ENCODE data around the gene CHL1.

The CHL1 gene

GRCh38 chr3:199835-200234 lies 3.3 kb downstream of the CHL1 start:
- peaks cover 26% of the 10 kb centered on the region for H3K27me3 Mint-ChIP-seq
- no peaks in the 10 kb centered on the region for H3K36me3 Mint-ChIP-seq
- no peak overlapping the region for H3K4me3 Mint-ChIP-seq
- peaks cover 5% of the 10 kb centered on the region for H3K4me1 Mint-ChIP-seq (ENCODE audit: low read depth)
- H3K9me3 Mint-ChIP-seq (ENCODE audit: low read depth), result no peaks in the 10 kb centered on the region
- no peak overlapping the region for H3K27ac Mint-ChIP-seq

GRCh38 chr3:200758-201325 lies 4.3 kb downstream of the CHL1 start:
- Mint-ChIP-seq H3K4me1 (ENCODE audit: low read depth) (peaks cover 5% of the 10 kb centered on the region), H3K36me3 (no peaks in the 10 kb centered on the region), H3K27me3 (peaks cover 21% of the 10 kb centered on the region), H3K27ac (no peak overlapping the region), H3K9me3 (ENCODE audit: low read depth) (no peaks in the 10 kb centered on the region), H3K4me3 (no peak overlapping the region)

- no peaks in the 10 kb centered on the region for H3K9me3 Mint-ChIP-seq (ENCODE audit: low read depth)
- H3K4me3 Mint-ChIP-seq, result no peak overlapping the region
- H3K27me3 Mint-ChIP-seq, result peaks cover 10% of the 10 kb centered on the region
- no peak overlapping the region for H3K27ac Mint-ChIP-seq
- H3K36me3 Mint-ChIP-seq, result no peaks in the 10 kb centered on the region
- H3K4me1 Mint-ChIP-seq (ENCODE audit: low read depth), result no peaks in the 10 kb centered on the region
Measured at GRCh38 chr3:204102-204501, 7.5 kb downstream of the CHL1 start.

DNA sequence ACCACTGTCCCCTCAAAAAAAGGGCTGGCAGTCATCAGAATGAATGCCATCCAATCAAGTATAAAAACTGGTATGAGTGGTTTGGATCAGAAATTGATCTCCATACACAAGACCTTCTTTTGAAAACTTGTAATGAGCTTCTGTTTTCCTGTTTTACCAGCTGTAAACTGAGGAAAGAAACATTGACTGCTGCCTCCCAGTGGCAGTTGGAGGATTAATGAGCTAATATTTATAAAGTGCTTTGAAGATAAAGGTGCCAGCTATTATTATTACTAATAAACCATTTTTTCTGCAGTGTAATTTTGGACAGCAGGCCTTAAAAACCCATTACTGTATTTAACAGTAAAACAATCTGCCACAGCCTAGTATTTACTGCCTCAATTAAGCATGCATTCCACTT lies 11.4 kb downstream of the CHL1 start:
- Mint-ChIP-seq H3K4me1 (ENCODE audit: low read depth) (no peaks in the 10 kb centered on the region), H3K9me3 (ENCODE audit: low read depth) (no peaks in the 10 kb centered on the region), H3K4me3 (no peak overlapping the region), H3K36me3 (no peaks in the 10 kb centered on the region), H3K27ac (no peak overlapping the region), H3K27me3 (peaks cover 4% of the 10 kb centered on the region)

DNA sequence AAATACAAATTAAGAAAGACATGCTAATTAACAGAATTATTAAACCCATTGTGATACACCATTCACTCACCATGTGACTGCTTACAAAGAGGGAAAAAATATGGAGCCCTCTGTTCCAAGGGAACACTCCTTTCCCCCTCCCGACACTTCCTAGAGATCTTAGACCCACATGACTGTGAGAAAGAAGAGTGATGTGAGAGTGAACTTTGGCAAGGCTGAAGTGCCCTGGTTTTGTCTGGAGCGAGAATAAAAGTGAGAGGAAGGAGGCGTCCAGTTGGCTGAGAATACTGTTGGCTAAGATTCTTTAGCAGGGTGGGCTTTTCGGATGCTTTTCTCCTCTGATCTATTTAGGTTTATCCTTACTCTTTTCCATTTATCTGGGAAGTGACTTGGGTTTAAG lies 14.1 kb downstream of the CHL1 start:
- H3K36me3 Mint-ChIP-seq, result no peaks in the 10 kb centered on the region
- H3K4me3 Mint-ChIP-seq, result no peak overlapping the region

GRCh38 chr3:212432-212831 lies 15.9 kb downstream of the CHL1 start:
- no peak overlapping the region for H3K27ac Mint-ChIP-seq
- H3K4me3 Mint-ChIP-seq, result no peak overlapping the region
- H3K27me3 Mint-ChIP-seq, result peaks cover 1% of the 10 kb centered on the region
- no peaks in the 10 kb centered on the region for H3K9me3 Mint-ChIP-seq (ENCODE audit: low read depth)
- no peaks in the 10 kb centered on the region for H3K36me3 Mint-ChIP-seq
- H3K4me1 Mint-ChIP-seq (ENCODE audit: low read depth), result no peaks in the 10 kb centered on the region

More for the DNA sequence above, 14.1 kb downstream of the CHL1 start:
- H3K4me1 Mint-ChIP-seq (ENCODE audit: low read depth), result no peaks in the 10 kb centered on the region
- no peak overlapping the region for H3K27ac Mint-ChIP-seq
- peaks cover 1% of the 10 kb centered on the region for H3K27me3 Mint-ChIP-seq
- no peaks in the 10 kb centered on the region for H3K9me3 Mint-ChIP-seq (ENCODE audit: low read depth)

DNA sequence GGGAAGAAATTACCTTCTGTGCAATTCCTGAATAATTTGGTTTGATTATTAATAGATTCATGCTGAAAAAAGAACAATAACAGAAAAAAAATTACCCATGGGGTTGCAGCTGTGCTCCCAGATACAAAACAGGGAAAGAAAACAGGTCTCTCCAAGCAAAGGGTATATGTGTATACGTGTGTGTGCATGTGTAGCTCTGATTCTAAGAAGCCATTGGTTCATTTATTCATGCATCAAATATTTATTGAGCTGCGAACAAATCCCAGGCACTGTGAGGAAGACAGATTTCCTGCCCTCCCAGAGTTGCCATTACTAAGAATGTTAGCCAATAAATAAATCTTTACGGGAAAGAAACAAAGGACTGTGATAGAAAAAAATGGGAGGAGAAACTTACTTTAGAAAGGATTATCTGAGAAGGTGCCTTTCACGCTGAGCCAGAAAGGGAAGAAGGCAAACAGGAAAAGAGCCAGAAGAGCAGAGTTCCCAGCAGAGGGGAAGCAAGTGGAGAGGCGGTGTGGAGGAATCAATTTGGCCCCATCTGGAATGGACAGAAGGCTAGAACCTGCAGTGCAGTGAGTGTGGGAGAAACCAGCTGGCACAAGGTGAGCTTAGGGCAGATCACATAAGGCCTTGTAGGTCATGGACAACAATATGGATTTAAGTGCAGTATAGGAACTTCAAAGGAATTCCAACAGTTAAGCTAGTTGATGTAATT lies 20.7 kb downstream of the CHL1 start:
- no peak overlapping the region for H3K27ac Mint-ChIP-seq
- H3K27me3 Mint-ChIP-seq, result peaks cover under 1% of the 10 kb centered on the region
- H3K9me3 Mint-ChIP-seq (ENCODE audit: low read depth), result no peaks in the 10 kb centered on the region
- no peaks in the 10 kb centered on the region for H3K36me3 Mint-ChIP-seq
- H3K4me1 Mint-ChIP-seq (ENCODE audit: low read depth), result no peaks in the 10 kb centered on the region
- H3K4me3 Mint-ChIP-seq, result no peak overlapping the region

GRCh38 chr3:217948-218347 lies 21.4 kb downstream of the CHL1 start:
- H3K36me3 Mint-ChIP-seq, result no peaks in the 10 kb centered on the region
- peaks cover 1% of the 10 kb centered on the region for H3K9me3 Mint-ChIP-seq (ENCODE audit: low read depth)
- no peaks in the 10 kb centered on the region for H3K4me1 Mint-ChIP-seq (ENCODE audit: low read depth)
- H3K4me3 Mint-ChIP-seq, result no peak overlapping the region
- no peaks in the 10 kb centered on the region for H3K27me3 Mint-ChIP-seq
- H3K27ac Mint-ChIP-seq, result no peak overlapping the region

DNA sequence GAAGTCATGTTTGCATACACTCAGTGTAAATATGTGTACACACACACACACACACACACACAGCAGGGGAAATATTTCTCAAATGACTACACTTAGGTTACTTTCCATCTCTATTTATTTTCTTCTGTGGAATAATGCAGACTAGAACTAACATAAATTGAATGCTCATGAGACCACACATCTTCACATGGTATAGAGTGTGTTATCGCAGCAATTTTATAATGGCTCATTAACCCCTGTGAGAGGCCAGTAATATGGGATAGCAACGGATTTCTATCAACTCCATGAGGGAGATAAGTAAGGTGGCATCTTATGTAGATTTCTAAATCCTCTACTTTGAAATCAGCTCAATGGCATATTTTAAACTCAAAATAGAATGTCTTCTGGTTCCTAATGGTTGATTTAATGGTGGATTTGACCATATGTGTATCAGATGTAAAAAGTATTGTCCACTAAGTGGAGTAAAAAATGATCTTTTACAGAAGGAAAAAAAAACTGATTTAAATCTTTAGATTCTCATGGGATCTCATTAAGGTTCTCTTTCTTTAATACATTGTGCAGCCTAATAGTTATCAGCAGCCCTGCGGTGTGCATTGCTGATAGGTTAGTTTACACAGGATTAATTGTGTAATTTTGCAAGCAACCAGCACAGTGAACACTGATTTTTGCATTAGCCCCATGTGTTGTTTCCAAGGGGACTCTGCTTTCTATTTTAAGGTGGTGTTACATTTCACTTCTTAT lies 32.0 kb downstream of the CHL1 start:
- Mint-ChIP-seq H3K27me3 (no peaks in the 10 kb centered on the region), H3K27ac (no peak overlapping the region), H3K9me3 (ENCODE audit: low read depth) (no peaks in the 10 kb centered on the region), H3K4me1 (ENCODE audit: low read depth) (no peaks in the 10 kb centered on the region), H3K4me3 (no peak overlapping the region), H3K36me3 (no peaks in the 10 kb centered on the region)

GRCh38 chr3:229183-229661 lies 32.7 kb downstream of the CHL1 start:
- no peak overlapping the region for H3K27ac Mint-ChIP-seq
- H3K9me3 Mint-ChIP-seq (ENCODE audit: low read depth), result no peaks in the 10 kb centered on the region
- H3K4me3 Mint-ChIP-seq, result no peak overlapping the region
- no peaks in the 10 kb centered on the region for H3K4me1 Mint-ChIP-seq (ENCODE audit: low read depth)
- H3K27me3 Mint-ChIP-seq, result no peaks in the 10 kb centered on the region
- no peaks in the 10 kb centered on the region for H3K36me3 Mint-ChIP-seq

- Mint-ChIP-seq H3K27me3 (no peaks in the 10 kb centered on the region), H3K9me3 (ENCODE audit: low read depth) (peaks cover 2% of the 10 kb centered on the region), H3K36me3 (no peaks in the 10 kb centered on the region), H3K27ac (no peak overlapping the region), H3K4me1 (ENCODE audit: low read depth) (no peaks in the 10 kb centered on the region), H3K4me3 (no peak overlapping the region)
Measured at GRCh38 chr3:236881-237280, 40.3 kb downstream of the CHL1 start.

- no peaks in the 10 kb centered on the region for H3K4me1 Mint-ChIP-seq (ENCODE audit: low read depth)
- H3K27ac Mint-ChIP-seq, result no peak overlapping the region
- H3K9me3 Mint-ChIP-seq (ENCODE audit: low read depth), result peaks cover 6% of the 10 kb centered on the region
- H3K36me3 Mint-ChIP-seq, result no peaks in the 10 kb centered on the region
- no peak overlapping the region for H3K4me3 Mint-ChIP-seq
- H3K27me3 Mint-ChIP-seq, result no peaks in the 10 kb centered on the region
Measured at GRCh38 chr3:242602-243355, 46.2 kb downstream of the CHL1 start.

GRCh38 chr3:243356-243725 lies 46.8 kb downstream of the CHL1 start:
- H3K27ac Mint-ChIP-seq, result no peak overlapping the region
- peaks cover 6% of the 10 kb centered on the region for H3K9me3 Mint-ChIP-seq (ENCODE audit: low read depth)
- no peaks in the 10 kb centered on the region for H3K36me3 Mint-ChIP-seq
- no peak overlapping the region for H3K4me3 Mint-ChIP-seq
- no peaks in the 10 kb centered on the region for H3K27me3 Mint-ChIP-seq
- H3K4me1 Mint-ChIP-seq (ENCODE audit: low read depth), result no peaks in the 10 kb centered on the region

DNA sequence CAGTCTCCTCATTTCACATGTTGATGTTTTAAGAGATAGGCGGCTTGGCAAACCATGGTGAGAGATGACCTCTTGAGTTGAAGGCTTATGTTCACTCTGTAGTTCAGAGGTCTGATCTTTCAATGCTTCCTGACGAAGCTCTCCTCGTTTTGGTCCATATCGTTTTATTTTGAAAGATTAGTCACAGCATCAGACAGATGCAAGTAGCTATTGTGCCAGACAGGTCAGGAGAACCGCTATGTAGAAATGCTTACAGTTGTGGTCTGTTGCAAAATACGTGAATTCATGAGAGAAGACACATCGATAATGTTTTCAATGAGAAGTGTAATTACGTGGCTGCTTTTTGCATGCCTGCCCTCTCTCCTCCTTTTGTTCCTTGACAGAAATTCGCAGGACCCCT lies 47.5 kb downstream of the CHL1 start:
- Mint-ChIP-seq H3K4me1 (ENCODE audit: low read depth) (no peaks in the 10 kb centered on the region), H3K27ac (no peak overlapping the region), H3K9me3 (ENCODE audit: low read depth) (peaks cover 6% of the 10 kb centered on the region), H3K4me3 (no peak overlapping the region), H3K36me3 (no peaks in the 10 kb centered on the region), H3K27me3 (no peaks in the 10 kb centered on the region)

GRCh38 chr3:247916-248315 lies 51.4 kb downstream of the CHL1 start:
- no peaks in the 10 kb centered on the region for H3K4me1 Mint-ChIP-seq (ENCODE audit: low read depth)
- H3K9me3 Mint-ChIP-seq (ENCODE audit: low read depth), result peaks cover 3% of the 10 kb centered on the region
- H3K27ac Mint-ChIP-seq, result no peak overlapping the region
- no peaks in the 10 kb centered on the region for H3K36me3 Mint-ChIP-seq
- H3K27me3 Mint-ChIP-seq, result no peaks in the 10 kb centered on the region
- H3K4me3 Mint-ChIP-seq, result no peak overlapping the region
